HG03521 (cell line): ENCODE measurements around the gene SMIM23.

ENCODE experiments used
- ATAC-seq: cut with Tn5 transposase; IDR thresholded peaks from one replicate; pipeline ENCODE4 v1.9.1; 2021; ENCODE audit warnings: mild to moderate bottlenecking, moderate library complexity; ENCODE audit not compliant: unreplicated experiment

The SMIM23 gene

DNA sequence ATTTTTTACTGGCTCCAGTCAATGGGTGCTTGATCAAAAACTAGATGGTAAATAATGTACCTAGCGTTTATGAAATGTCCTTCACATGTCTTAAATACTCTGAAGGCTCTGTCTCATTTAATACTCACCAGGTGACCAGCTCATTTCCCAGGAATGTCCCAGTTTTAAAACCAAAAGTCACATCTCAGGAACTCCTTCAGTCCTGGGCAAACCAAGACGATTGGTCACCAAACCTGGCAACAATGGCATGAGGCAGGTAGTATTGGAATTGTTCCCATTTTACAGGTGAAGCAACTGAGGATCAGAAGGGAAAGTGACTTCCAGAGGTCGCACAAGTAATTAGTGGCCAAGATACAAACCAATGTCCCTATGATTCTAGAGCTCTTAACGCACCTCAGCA, 27.7 kb downstream of the SMIM23 start:
- no peak for ATAC-seq

DNA sequence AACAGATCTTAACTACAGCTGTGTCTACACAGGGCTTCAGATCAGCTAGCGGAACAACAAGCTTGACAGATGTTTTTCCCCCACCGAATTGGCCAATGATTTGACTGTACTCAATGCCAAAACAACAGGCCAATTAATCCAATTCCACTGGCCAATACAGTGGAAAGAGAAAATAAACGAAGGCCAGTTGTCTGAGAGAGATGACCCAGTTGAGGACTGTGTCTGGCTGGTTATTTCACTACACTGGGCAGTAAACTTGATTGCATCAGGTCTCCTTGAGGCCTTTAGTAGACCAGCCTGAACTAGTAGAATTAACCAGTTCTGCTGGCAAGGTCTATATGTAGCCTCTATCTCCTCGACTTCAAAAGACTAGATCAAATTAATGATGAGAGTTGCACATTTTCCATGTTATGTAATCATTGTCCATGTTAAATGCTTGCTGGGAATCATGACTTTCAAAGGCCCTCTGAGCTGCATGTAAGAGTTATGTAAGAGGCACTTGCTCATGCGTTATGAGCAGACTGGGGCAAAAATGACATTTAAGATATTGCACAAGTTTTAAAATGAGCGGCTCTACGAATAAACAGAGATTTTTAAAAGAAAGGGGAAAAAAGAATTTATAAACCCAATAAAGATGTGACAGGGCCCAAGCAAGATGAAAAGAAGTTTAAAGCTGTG, 28.3 kb downstream of the SMIM23 start:
- ATAC-seq = no peak

DNA sequence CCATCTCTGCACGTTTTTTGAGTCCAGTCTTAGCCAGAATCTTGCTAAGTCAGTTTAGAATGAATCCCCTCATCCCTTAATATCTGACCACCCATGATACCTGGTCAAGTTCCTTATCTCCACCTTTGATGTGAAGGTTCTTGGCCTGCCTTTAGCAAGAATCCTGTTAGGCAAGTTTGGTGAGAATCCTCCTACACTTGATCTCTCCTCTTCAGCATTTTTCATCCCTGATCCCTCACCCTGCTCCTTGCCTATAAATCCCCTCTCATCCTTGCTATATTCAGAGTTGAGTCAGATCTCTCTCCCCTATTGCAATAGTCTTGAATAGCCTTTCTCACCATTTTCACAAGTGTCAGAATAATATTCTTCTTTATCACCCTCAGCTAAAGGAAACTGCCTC, 31.0 kb downstream of the SMIM23 start:
- ATAC-seq = no peak

DNA sequence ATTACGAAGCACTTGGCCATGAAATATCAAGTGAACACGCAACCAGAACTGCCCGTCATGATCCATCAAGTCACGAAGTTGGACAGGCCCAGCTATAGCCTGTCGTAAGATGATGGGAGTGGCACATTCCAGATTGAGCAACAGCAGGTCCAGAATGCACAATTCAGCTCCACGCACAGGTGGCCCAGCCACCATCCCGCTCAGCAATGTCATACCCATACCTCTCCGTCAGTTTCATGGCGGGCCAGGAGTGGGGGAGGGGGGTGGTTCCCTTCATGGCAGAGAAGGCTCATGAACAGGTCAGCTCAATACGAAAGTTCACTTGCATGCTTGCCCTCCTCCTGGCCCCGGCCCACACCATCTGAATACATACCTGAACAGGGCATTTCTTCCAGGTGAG, 34.9 kb downstream of the SMIM23 start:
- ATAC-seq = no peak

DNA sequence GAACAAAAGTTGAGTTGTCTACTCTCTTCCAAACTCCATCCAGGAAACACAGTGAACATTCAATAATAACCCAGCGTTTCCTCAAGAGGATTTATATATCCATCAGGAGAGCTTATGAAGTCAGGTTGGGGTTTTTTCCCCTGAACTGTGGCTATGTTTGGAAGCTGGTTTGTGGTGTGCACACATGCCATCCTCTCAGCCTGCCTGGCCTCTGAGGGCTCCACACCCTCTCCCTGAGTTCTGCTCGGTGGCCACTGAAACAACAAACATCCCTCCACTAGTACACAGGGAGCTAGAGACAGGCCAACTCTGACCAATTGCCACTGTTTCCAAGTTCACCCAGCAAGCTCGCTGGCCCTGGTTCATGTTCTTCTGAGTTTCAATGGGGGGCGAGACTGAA, 35.7 kb downstream of the SMIM23 start:
- no peak for ATAC-seq

DNA sequence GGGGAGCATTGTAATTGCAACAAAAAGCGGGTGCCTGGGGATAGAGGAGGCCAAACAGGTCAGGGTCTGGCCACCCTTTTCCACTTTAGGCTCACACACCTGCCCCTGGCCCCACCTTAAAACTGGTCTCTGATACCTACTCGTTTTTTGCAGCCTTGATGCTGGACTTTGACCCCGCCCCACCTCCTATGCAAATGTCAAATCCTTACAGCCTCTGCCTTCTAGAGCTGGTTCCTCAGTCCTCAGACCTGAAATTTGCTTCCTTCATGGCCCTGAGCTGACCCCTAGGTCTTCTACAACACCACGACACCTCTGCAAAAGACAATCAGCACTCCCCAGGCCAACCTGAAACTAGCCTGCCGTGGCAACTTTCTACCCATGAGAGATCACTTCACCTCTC, 37.7 kb downstream of the SMIM23 start:
- no peak for ATAC-seq

DNA sequence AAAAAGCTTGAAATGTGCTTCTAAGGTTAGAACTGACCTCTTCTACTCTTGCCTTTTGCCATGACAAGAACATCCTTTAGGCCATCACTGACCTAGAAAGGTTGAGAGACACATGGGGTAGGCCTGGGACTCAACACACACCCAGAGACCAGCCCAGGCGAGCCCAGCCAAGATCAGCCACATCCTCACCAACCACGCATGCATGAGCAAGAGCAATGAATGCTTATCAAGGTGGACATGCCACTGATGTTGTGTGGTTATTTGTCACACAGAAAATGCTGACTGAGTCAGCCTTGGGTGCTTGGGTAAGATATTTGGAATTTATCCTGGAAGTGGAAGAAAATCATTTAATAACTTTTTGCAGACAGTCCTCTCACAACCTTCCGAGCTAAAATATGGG, 39.4 kb downstream of the SMIM23 start:
- no peak for ATAC-seq

DNA sequence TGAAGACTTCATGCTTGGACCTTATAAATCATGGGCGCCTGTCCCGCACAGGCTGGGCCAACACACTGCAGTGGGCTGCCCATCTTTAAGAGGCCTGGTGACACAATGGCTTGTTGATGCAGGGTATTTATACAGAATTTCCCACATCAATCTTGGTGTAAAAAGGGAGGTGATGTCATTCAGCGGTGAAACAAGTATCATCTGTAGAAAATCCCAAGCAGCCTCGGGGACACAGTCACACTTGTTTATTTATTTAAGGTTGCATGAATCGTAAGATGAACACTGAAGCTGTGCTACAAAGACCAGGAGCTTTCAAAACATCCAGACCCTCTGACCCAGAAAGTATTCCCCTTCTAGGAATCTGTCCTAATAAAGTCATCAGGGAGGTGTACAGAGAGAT, 40.5 kb downstream of the SMIM23 start:
- no peak for ATAC-seq

DNA sequence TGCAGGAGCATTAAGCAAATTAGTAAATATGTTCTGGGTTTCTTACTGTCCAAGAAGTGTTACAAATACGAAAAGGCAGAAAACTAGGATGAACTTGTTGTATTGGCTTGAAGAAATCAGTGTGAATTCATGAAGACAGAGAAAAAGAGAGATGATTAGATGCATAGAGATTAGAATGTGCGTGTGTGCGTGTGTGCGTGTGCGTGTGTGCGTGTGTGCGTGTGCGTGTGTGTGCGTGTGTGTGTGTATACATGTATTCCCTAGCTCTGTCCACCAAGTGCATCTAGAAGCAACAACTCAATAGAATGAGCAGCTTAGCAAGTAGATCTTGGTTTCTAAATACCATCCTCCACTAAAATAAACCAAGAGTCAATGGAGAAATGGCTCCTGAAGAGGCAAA, 41.5 kb downstream of the SMIM23 start:
- no peak for ATAC-seq

DNA sequence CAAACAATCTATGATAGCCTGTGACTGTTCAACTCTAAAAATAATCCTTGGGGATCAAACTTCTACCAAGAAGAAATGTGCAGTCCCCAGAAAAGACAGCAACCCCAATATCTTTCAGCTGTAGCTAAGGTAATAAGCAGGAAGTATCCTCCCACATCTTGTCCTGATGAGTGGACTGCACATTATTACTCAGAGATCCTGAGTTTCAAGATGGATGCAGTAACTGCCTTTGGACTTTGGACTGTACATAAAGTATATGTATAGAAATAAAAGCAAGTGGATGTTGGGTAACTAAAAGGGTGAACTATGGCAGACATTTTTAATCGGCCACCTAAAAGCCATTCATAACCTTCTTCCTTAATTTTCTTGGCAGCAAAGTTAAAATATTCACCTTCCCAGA, 45.1 kb downstream of the SMIM23 start:
- ATAC-seq = no peak

DNA sequence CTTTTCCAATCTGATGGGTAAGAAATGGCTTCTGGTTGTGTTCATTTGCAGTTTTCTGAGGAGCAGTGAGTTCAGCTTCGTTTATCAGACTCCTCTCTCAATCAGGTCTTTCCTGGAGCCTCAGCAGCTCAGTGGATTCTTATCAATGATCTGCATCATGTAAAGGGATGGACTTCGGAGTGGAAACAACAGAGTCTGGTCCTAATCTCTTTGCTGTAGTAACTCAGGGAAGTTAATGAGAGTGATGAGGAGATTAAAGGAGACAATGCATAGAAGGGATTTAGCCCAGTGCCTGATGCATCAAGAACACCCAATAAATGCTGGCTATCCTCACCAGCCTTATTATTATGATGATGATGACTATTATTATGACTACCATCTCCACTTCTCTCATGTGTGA, 47.2 kb downstream of the SMIM23 start:
- ATAC-seq = no peak

DNA sequence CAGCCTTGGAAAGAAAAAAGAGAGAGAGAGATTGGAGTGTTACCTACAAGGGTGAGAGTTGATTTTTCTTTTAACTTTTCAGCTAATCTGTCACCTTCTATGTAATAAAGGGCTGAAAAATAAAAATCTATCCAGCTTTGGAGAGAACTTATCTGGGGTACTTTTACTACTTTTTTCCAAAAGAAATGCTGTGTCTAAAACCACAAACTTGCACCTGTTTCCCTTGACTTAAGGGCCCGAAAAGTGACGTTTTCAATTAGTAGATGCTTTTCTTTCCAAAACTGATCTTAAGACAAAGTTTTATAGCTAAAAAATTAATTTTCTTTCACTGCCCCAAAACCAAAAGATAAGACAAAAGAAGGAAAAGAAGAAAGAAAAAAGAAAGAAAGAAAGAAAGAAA, 48.8 kb downstream of the SMIM23 start:
- ATAC-seq = no peak

DNA sequence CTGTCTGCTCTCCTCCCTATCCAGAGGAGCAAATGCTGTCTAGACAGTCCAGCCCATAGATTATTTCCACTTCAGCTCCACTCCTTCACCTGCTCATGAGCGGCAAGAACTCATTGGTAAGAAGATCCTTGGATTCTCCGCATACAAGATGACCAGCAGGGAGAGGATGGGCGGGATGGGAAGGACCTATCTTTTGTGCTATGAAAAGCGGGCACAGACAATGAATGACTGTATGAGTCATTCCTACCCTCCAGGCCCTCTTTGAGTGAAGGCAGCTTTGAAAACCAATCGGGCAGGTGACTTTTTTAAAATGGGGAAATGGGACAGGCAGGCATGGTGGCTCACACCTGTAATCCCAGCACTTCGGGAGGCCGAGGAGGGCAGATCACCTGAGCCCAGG, 49.4 kb downstream of the SMIM23 start:
- no peak for ATAC-seq

DNA sequence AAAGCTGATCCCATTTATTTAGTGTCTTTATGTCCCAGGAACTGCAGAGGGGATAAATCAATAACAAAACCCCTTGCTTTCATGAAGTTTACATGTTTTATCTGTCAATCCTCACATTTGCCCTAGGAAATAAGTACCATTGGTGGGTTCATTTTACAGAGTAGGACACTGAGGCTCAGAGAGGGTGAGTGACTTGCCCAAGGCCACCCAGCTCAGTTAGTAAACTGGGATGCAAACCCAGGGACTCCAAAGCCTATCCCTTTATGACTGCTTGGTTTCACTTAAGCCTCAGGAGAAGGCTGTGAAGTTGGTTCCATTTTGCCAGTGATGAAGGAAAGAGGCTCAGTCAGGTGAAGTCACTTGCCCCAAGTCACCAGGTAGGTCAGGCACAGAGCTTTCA, 51.9 kb downstream of the SMIM23 start:
- ATAC-seq = no peak

DNA sequence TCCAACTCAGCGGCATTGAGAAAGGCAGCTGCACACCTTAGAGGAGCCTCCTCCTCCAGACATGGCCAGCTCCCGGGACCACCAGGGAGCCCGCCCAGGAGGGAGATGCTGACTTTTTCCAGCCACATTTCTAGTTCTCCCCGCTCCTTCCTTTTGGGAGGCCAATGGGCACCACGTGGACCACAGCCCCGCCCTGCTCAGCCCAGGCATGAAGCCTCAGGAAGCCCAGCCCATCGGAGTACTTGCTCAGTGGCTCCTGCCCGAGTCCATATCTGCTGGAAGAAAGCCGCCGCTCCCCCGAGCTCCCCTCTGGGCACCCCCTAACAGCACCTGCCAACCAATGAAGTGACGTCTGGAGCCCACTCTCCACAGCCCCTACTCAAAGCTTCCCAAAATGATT, 52.4 kb downstream of the SMIM23 start:
- no peak for ATAC-seq

DNA sequence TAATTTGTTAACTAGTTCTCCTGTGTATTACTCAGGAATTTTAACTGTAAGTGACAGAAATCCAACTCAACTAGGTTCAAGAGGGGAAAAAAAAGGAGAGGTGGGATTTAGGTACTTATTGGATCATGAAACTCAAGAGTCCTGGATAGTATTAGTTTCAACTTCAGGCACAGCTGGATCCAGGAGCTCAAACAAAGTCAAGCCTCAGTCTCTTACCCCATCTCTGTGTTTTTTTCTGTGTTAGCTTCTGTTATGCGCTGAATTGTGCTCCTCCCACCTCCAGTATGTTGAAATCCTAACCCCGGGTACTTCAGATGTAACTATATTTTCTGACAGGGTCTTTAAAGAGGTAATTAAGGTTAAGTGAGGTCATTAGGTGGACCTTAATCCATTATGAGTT, 53.5 kb downstream of the SMIM23 start:
- ATAC-seq = no peak

DNA sequence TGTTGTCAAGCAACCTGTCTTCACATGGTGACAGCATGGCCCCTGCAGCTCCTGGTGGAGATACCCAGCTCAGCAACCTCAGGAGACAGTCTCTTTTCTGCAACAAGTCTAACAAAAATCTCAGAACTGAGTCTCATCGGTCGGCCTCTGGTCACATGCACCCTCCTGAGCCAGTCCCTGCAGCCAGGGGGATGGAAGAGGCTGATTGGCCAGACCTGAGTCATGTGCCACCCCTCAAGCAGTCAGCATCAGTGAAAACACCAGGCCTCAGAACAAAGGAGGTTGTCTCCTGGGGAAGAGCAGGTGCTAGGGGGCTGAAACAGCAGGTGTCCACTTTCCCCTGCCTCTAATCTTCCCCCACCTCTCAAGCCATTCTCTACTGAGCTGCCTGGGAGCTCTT, 54.4 kb downstream of the SMIM23 start:
- ATAC-seq = no peak
